ENCODE data around the gene ME3.

DNA sequence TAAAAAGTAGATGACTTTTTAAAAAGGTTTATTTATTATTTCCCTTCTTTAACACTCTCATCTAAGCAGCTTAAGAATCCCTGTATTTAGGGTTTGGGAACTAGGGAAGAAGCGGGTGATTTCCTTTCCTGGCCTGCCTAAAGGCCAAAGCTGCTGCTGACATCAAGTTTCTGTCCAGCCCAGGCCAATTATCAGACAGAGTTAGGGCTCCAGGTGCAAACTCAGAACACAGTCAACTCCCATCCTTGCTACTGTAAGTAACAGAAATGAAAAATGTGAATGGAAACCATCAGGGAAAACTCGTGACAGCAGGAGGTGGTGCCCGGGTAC lies 188.8 kb downstream of the ME3 start:
- no peak for TF ChIP-seq EZH2 (IDR thresholded peaks at IDR 0.05; ENCODE audit: insufficient read depth, poor library complexity, severe bottlenecking)
- TF ChIP-seq EZH2phosphoT487 (IDR thresholded peaks at IDR 0.05; ENCODE audit: insufficient read depth, low read depth), result no peak

Measured in GM23248 (cell line).